Embryonic facial prominence (tissue), 1 donor: ENCODE results near the gene MLC1.

Experiments used
- DNase-seq: peaks from one replicate; pipeline ENCODE4 v3.0.0-alpha.2; 2016; ENCODE audit errors: extremely low spot score

Gene MLC1

GRCh38 chr22:50016308-50016987, 68.8 kb downstream of the MLC1 start:
- DNase-seq, result no peak

GRCh38 chr22:50015451-50016307, 69.5 kb downstream of the MLC1 start:
- DNase-seq, result no peak

- DNase-seq, result no peak
Observed at GRCh38 chr22:50014655-50015401, 70.4 kb downstream of the MLC1 start.

- no peak for DNase-seq
Observed at GRCh38 chr22:50014053-50014501, 71.1 kb downstream of the MLC1 start.

- no peak for DNase-seq
Observed at GRCh38 chr22:50012211-50013181, 72.7 kb downstream of the MLC1 start, which contains the start of gene IL17REL. Gene IL17REL (minus strand): TSS chr22:50012765. CDS start chr22:50012646, 119 bp downstream.

- DNase-seq, result no peak
Observed at GRCh38 chr22:50011447-50012210, 73.6 kb downstream of the MLC1 start.

- no peak for DNase-seq
Observed at GRCh38 chr22:50010676-50011446, 74.4 kb downstream of the MLC1 start.

GRCh38 chr22:50009765-50010675, 75.2 kb downstream of the MLC1 start:
- DNase-seq, result no peak
